Activated naive CD8-positive, alpha-beta T cell treated with anti-CD3 and anti-CD28 coated beads, Interleukin-2, amount 10 ng/mL, durations not matched to agents 7 days and 5 days (primary cell): ENCODE data around the gene TMEM175. TPM values are rescaled to one million over a fixed set of nuclear protein-coding genes. Genes with fewer than 3 reads are reported as not detected.

ENCODE experiments used
- ATAC-seq: fragments of 150-1000 bp; cut with Tn5 transposase; one replicate; pipeline ENCODE4 v1.10.0; 2021; ENCODE audit warnings: low read depth, moderate library complexity
- POLR2A ChIA-PET: fragments of 350-600 bp; sonication (Branson Sonifier 250); formaldehyde crosslinking; loops from one replicate; lab custom pipeline; 2021; ENCODE audit warnings: antibody characterized with exemption; lab: Charles Lee
- DNase-seq: peaks from one replicate; pipeline ENCODE4 v3.0.0; 2021
- H3K27ac Mint-ChIP-seq: one replicate; pipeline ENCODE4 v1.8.0; 2022; ENCODE audit warnings: mild to moderate bottlenecking, mixed read lengths
- H3K27me3 Mint-ChIP-seq: one replicate; pipeline ENCODE4 v1.8.0; 2022; ENCODE audit warnings: mild to moderate bottlenecking, moderate library complexity, mixed read lengths
- H3K36me3 Mint-ChIP-seq: one replicate; pipeline ENCODE4 v1.8.0; 2021; ENCODE audit warnings: mild to moderate bottlenecking, mixed read lengths
- H3K4me1 Mint-ChIP-seq: one replicate; pipeline ENCODE4 v1.8.0; 2021; ENCODE audit warnings: mixed read lengths
- H3K4me3 Mint-ChIP-seq: one replicate; pipeline ENCODE4 v1.8.0; 2022; ENCODE audit warnings: mild to moderate bottlenecking, moderate library complexity, mixed read lengths
- H3K9me3 Mint-ChIP-seq: one replicate; pipeline ENCODE4 v1.8.0; 2021; ENCODE audit warnings: mixed read lengths
- total RNA-seq, 2 experiments: library from RNA; stranded (reverse); gene quantifications; one replicate each; pipeline ENCODE4 v1.2.3, GENCODE V29; 2021

Gene TMEM175
- total RNA-seq, 2 experiments from 2014 or later, result 38.2 to 39.8 TPM

DNA sequence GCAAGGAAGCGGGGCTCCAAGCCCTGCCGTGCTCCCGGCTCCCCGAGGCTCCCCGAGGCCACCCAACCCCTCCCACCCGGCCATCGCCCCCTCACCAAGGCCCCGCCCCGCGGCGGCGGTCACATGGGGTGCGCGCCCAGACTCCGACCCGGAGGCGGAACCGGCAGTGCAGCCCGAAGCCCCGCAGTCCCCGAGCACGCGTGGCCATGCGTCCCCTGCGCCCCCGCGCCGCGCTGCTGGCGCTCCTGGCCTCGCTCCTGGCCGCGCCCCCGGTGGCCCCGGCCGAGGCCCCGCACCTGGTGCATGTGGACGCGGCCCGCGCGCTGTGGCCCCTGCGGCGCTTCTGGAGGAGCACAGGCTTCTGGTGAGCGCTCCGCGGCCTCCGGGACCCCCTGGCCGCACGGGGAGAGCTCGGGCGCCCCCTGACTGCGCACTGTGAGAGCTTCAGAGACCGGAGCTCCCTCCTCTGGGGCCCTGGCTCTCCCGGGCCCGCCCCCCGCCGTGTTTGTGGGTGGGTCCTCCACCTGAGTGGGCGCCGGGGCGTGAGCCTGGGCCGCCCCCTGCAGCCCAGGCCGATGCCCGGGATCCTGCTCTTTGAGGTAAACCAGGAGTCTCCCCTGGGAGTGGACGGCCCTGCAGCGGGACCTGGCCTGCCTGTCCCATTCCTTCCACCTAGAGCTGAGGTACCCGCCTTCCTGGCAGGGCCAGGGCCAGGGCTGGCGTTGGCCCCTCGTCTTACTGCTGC lies 54.8 kb downstream of the TMEM175 start, which contains the start of gene IDUA:
Gene IDUA (plus strand): TSS at position 166 of the 745 bp plus-strand sequence. CDS start 41 bp downstream, at position 207.
- ATAC-seq, result peak; percentile 86
- no peaks in the 10 kb centered on the region for H3K9me3 Mint-ChIP-seq
- POLR2A ChIA-PET, result interaction anchor here (0.8 to 2.0 kb wide), 8 partner anchors 22 to 244 kb away, joined by 3 to 8 read pairs (median 5); partner anchors contain the start of genes GAK and TMEM175
- DNase-seq, result peak; percentile 90
- H3K27me3 Mint-ChIP-seq, result no peaks in the 10 kb centered on the region
- H3K4me1 Mint-ChIP-seq, result peaks cover 12% of the 10 kb centered on the region
- H3K36me3 Mint-ChIP-seq, result no peaks in the 10 kb centered on the region
- H3K27ac Mint-ChIP-seq, result peak within 1 kb of the TSS; percentile 90
- H3K4me3 Mint-ChIP-seq, result peak within 1 kb of the TSS; percentile 95

DNA sequence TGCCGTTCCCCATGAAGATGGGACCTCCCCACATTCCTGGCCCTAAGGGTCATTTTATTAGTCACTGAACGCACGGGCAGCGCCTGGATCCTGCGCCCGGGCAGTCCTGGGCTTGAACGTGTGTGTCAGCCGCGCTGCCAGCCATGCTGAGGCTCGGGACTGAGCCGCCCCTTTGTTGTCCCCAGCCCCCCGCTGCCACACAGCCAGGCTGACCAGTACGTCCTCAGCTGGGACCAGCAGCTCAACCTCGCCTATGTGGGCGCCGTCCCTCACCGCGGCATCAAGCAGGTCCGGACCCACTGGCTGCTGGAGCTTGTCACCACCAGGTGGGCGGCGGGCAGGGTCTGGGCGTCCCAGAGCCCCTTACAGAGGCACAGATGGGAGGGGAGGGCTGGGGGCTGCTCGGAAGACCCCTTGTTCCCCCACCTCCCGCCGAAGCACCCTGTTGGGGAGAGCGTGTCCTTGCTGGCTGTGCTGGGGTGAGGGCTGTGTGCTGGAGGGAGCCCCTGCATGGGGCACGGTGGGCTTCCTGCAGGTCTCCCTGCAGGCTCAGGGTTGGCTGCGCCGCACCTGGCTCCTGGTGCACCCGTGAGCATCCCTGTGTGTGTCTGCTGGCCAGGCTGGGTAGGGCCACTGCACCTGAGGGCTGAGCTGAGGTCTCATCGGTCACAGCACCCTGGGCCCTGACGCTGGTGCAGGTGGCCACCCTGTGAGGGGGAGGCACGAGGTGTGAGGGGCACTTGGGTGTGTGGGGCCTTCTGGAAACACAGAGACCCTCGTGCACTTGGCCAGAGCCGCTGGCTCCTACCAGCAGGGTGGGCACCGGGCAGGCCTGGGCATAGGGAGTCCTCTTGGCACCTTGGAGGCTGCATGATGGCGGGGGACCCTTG lies 55.6 kb downstream of the TMEM175 start:
- H3K27me3 Mint-ChIP-seq, result no peaks in the 10 kb centered on the region
- H3K4me3 Mint-ChIP-seq, result peak overlapping the region; percentile 76
- no peaks in the 10 kb centered on the region for H3K9me3 Mint-ChIP-seq
- DNase-seq (no peak), ATAC-seq (no peak)
- H3K36me3 Mint-ChIP-seq, result no peaks in the 10 kb centered on the region
- peak overlapping the region; percentile 56 for H3K27ac Mint-ChIP-seq
- H3K4me1 Mint-ChIP-seq, result peaks cover 12% of the 10 kb centered on the region
- POLR2A ChIA-PET, result interaction anchor here (0.8 to 2.0 kb wide), 7 partner anchors 22 to 245 kb away, joined by 3 to 8 read pairs (median 5); partner anchors contain the start of genes GAK and TMEM175

DNA sequence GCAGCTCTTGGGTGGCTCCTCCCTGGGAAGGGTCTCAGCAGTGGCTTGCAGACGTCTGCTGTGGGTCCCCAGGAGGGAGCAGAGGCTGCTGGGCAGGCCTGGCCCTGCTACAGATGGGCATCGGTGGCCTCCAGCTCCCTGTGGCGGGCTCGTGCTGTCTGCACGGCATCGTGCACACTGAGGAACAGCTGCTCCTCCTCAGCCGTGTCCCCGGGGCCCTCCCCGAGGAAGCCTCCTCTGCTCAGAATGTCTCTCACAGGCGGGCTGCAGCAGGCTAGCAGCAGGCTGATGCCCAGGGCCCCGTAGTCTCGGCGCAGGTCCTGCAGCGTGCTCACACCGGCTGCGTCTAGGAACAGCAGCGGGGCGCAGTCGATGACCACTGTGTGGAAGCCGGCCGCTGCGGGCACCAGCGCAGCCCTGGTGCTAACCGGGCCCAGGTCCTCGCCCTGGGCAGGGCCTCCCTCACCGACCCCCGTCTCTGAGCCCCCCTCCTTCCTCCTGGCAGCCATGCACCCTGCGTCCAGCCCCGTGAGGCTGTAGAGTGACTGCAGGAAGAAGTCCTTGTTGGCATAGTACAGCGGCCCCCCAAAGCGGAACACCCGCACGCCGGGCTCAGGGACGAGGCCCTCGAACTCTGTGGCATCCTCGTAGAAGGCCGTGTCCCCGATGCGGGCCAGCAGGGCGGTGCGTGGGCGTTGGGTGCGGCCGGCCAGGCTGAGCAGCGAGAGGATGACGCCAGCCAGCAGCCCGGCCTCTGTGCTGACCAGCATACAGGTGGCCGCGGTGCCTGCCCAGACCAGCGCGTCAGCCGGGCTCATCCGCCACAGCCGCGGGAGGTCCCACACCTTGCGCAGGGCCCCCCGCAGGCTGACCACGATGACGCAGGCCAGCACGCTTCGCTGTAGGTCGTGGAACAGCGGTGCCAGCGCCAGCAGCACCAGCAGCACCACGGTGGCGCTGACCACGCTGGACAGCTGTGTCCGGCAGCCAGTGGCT lies 56.8 kb downstream of the TMEM175 start:
- no peak for DNase-seq
- Mint-ChIP-seq H3K27ac (no peak overlapping the region), H3K9me3 (no peaks in the 10 kb centered on the region), H3K4me1 (peaks cover 12% of the 10 kb centered on the region), H3K27me3 (no peaks in the 10 kb centered on the region), H3K36me3 (no peaks in the 10 kb centered on the region), H3K4me3 (no peak overlapping the region)
- no peak for ATAC-seq
- POLR2A ChIA-PET, result interaction anchor here (2.0 kb wide), 1 partner anchor 57 kb away, joined by 8 read pairs; the partner anchor contains the start of genes GAK and TMEM175

DNA sequence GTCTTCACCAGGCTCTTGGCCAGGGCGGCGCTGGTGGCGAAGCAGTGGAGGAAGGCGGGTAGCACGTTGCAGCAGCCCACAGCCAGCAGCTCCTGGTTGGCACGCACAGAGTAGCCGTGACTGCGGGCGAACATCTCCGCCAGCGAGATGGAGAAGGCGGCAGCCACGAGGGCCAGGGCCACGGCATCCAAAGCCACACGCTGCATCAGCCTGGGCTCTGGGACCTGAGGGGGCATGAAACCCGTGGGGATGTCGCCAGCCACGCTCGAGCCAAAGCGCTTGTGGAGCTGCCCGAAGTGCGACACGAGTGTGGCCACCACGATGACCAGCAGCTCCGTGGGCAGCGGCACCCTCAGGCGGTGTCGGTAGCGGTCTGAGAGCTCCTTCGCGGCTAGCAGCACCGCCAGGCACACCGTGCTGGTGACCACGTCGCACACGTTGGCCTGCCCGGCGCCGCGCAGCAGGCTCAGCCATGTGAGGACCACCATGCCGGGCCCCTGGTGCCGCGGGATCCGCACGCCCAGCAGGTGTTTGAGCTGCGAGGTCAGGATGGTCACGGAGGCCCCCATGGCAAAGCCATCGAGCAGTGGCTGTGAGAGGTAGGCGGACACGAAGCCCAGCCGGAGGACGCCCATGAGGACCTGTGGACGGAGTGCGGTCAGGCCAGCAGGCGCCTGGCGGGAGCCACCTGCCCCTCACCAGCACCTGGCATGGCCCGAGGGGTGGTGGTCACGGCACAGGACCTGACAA lies 57.6 kb downstream of the TMEM175 start:
- Mint-ChIP-seq H3K27ac (no peak overlapping the region), H3K4me3 (no peak overlapping the region), H3K36me3 (no peaks in the 10 kb centered on the region), H3K9me3 (no peaks in the 10 kb centered on the region), H3K27me3 (no peaks in the 10 kb centered on the region), H3K4me1 (peaks cover 10% of the 10 kb centered on the region)
- ATAC-seq, result no peak
- no peak for DNase-seq
- POLR2A ChIA-PET, result no interaction called here

DNA sequence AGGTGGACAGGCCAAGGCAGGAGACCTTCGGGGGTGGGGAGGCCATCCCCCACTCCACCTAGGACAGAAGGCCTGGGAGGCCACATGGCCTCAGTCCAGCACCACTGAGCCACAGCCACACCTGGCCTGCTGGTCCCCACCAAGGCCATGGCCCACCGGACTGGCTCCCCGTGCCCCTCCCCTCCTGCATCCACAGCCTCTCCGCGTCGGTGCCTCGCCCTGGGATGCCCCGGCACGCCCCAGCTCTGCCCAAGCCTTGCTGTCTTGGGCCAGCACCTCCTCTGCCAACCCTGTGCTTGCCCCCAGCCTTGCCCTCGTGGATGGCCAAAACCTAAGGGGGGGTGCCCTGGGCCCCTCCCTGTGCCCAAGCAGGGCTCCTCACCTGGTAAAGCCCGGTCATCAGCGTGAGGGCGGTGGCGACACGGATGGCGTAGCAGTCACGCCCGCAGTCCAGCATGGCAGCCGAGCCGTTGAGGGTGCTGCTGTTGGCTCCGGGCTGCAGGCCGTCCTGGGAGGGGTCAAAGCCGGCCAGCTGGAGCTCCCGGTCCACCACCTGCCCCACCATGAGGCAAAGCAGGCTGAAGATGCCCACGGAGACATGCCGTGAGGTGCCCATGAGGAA lies 58.6 kb downstream of the TMEM175 start:
- Mint-ChIP-seq H3K4me1 (peaks cover 2% of the 10 kb centered on the region), H3K27me3 (no peaks in the 10 kb centered on the region), H3K9me3 (no peaks in the 10 kb centered on the region), H3K4me3 (no peak overlapping the region), H3K27ac (no peak overlapping the region), H3K36me3 (no peaks in the 10 kb centered on the region)
- POLR2A ChIA-PET, result no interaction called here
- ATAC-seq, result no peak
- DNase-seq, result no peak

DNA sequence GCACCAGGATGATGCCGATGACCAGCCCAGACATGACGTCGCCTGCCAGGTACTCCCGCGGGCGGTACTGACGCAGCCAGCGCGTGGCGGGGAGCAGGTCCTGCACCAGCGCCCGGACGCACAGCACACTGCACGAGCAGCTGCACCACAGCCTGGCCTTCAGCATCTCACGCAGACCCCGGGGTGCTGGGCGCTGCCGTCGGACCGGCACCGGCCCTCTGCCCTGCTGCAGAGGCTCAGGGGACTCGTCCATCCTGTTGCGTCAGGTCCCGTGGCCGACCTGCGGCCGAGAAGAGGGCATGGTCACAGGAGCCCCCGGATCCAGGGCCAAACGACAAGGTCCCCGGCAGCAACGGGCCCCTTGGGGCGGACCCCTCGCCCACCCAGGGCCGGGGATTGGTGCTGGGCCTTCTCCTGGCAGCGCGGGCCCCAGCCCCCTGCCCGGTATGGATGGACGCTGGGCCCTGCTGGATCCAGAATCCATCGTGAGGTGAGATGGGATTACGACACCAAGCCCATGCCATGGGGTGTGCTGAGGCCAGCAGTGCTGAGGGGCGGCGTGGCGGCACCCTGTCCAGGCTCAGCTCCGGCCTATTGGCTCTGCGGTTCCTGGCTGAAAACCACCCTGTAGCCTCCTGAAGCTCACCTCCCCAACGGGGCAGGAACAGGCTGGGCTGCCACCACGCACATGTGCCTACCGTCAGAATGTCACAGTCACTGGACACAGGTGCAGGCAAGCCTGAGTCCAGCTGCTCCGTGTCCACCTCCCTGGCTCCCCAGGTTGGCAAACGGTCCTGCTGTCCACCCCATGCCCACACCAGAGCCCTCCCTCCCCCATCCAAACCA lies 59.4 kb downstream of the TMEM175 start:
- H3K27ac Mint-ChIP-seq, result no peak overlapping the region
- H3K27me3 Mint-ChIP-seq, result peaks cover 3% of the 10 kb centered on the region
- H3K9me3 Mint-ChIP-seq, result no peaks in the 10 kb centered on the region
- no peaks in the 10 kb centered on the region for H3K4me1 Mint-ChIP-seq
- no peak for DNase-seq
- POLR2A ChIA-PET, result no interaction called here
- H3K4me3 Mint-ChIP-seq, result no peak overlapping the region
- H3K36me3 Mint-ChIP-seq, result no peaks in the 10 kb centered on the region
- ATAC-seq, result no peak

DNA sequence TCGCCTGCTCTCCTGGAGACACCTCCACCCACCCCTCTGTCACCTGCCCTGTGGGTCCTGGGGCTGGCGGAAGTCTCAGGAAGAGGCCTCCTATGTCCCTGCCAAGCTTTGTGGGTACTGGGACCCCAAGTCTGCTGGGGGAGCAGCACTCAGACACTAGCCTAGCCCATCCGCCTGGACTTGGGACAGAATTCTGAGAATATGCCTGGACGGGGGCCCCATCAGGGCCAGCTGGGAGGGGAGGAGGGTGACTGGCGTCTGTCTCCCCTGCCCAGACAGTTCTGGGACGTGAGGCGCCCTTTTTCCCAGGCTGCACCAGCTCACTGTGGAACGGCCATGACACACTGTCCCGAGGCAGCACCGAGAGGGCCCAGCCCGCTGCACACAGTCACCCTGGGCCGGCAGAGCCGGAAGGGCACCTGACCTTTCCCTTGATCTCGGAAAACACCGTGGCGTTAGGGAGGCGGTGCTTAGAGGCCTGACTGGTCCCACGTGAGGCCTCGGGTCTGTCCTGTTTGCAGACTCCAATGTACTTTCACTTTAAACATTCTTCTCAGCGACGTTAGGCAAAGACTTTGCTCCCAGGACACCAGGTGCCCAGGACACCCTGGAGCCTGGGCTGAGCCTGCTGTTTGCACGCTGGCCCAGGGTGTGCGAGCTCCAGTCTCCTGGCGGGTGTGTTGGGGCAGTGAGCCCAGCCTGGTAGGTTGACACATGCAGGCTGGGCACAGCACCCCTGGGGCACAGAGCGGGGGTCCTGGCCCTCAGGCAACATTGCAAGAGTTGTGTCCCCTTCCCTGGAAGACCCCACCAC lies 60.2 kb downstream of the TMEM175 start:
- H3K4me3 Mint-ChIP-seq, result no peak overlapping the region

DNA sequence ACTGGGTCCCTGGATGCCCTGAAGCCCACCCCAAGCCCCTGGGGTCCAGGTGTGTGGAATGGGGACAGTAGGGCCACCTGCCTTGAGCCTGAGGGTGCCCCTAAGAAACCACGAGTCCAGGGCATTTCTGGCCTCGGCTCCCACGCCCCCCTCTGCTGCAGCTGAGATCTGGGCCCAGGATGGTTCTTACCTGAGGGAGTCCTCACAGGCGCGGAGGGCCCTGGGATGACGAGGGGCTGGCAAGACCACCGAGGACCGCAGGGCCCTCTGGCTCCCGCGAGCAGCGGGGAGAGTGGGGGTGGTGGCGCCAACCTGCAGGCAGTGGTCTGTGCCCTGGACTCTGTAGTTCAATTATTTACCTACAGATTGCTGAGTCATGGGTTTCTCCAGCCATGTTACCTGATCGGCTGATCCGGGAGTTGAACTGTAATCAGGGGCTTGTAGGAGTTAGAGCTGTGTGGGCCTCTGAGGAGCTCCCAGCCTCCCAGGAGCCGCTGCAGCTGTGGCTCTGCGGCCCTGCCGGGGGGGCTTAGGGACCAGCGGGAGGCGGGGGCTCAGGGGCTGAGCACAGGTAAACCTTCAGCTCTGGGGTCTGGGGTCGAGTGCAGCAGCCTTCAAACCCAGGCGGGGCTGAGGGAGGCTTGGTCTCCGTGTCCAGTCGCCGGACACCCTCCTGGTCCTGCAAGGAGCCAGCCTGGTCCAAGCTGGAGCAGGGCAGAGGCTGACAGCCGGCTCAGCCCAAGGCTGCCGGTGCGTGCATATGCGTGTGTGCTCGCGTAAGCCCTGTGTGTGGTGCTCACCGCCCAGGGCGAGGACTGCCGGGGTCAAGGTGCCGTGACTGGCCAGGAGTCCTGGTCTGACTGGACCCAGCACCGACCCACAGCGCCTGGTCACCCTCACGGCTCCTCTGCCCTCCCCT lies 61.1 kb downstream of the TMEM175 start, which contains the start of gene SLC26A1:
Gene SLC26A1 (minus strand): TSS at position 294 of the 919 bp plus-strand sequence. CDS start 1,701 bp downstream, outside the sequence.
- no peaks in the 10 kb centered on the region for H3K9me3 Mint-ChIP-seq
- H3K36me3 Mint-ChIP-seq, result no peaks in the 10 kb centered on the region
- peaks cover 10% of the 10 kb centered on the region for H3K27me3 Mint-ChIP-seq
- no peak within 1 kb of the TSS for H3K27ac Mint-ChIP-seq
- no peaks in the 10 kb centered on the region for H3K4me1 Mint-ChIP-seq
- DNase-seq, result no peak
- ATAC-seq, result no peak
- POLR2A ChIA-PET, result no interaction called here
- H3K4me3 Mint-ChIP-seq, result no peak within 1 kb of the TSS

More for the DNA sequence above, 60.2 kb downstream of the TMEM175 start:
- no peak for DNase-seq
- no peak for ATAC-seq
- H3K9me3 Mint-ChIP-seq, result no peaks in the 10 kb centered on the region
- H3K27ac Mint-ChIP-seq, result no peak overlapping the region
- no peaks in the 10 kb centered on the region for H3K36me3 Mint-ChIP-seq
- no peaks in the 10 kb centered on the region for H3K4me1 Mint-ChIP-seq
- H3K27me3 Mint-ChIP-seq, result peaks cover 7% of the 10 kb centered on the region
- POLR2A ChIA-PET, result no interaction called here

DNA sequence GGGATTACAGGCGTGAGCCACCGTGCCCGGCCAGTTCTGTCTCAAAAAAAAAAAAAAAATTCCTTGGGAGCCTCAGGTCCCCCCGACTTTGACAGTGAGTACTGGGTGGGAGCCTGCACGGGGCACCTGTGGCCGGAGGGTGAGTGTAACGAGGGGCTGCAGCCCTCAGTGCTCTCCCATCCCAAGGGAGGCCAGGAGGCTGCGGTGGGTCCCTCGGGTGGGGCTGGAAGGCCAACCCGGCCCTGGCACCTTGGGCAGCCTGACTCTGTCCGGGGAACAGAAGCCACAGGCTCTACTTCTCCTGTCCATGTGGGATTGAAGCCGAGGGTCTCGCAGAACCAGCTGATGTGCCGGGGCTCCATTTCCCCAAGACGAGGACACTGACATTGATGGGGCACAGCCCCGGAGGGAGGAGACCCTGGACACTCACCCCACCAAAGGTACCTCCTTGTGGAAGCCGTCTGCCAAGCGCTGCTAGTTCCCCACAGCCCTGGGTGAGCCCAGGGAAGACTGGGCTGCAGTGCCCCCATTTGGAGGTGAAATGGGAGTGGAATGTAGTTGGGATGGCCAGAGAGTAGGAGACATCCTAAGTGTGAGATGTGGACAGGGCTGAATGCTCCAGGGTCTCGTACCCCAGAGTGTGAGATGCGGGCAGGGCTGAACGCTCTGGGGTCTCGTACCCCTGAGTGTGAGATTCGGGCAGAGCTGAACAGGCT lies 63.2 kb downstream of the TMEM175 start:
- POLR2A ChIA-PET, result no interaction called here
- no peaks in the 10 kb centered on the region for H3K36me3 Mint-ChIP-seq
- H3K27ac Mint-ChIP-seq, result no peak overlapping the region
- no peaks in the 10 kb centered on the region for H3K9me3 Mint-ChIP-seq
- H3K27me3 Mint-ChIP-seq, result peaks cover 24% of the 10 kb centered on the region
- ATAC-seq, result no peak
- no peak for DNase-seq
- no peak overlapping the region for H3K4me3 Mint-ChIP-seq
- H3K4me1 Mint-ChIP-seq, result no peaks in the 10 kb centered on the region
